ENCODE data around the gene DSN1.

GRCh38 chr20:36732456-36732855 is 41.1 kb downstream of the DSN1 start:
- TF ChIP-seq CTCF (IDR thresholded peaks at IDR 0.05), result no peak
- no peak for TF ChIP-seq ZFX (IDR thresholded peaks at IDR 0.05; ENCODE audit: borderline replicate concordance)

Data from 22Rv1 (cell line).